ENCODE data around the gene ANO4. TPM values are rescaled to one million over a fixed set of nuclear protein-coding genes. Genes with fewer than 3 reads are reported as not detected.

The ANO4 gene
- total and polyA plus RNA-seq, 2 of the 8 experiments (the other 6 are each of a cell fraction or from before 2014, with no cell fraction given): 1.1 to 3.4 TPM

DNA sequence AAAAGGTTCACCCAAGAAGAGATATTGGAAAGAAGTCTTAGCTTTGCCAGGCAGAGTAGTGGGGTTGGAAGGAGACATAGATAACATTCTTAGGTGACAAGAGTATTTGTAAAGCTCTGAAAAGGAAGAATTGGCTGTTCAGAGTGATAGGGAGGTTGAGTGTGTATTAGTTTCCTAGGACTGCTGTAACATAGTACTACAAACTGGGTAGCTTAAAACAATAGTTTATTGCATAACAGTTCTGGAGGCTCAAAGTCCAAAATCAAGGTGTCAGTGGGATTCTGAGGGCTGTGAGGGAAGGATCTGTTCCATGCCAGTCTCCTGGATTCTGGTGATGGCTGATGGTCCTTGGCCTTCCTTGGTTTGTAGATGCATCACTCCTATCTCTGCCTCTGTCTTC is 258.6 kb downstream of the ANO4 start:
- no peak overlapping the region for H3K18ac ChIP-seq (ENCODE audit: extremely low read depth, low read length)
- H2AFZ ChIP-seq (ENCODE audit: low read length): no peak overlapping the region
- no peak overlapping the region for H2BK12ac ChIP-seq (ENCODE audit: low read depth, low read length)
- H3K4me3 ChIP-seq (ENCODE audit: extremely low read depth in 1 of 4, insufficient read depth in 2 of 4, low read depth in 3 of 4, low read length in 4 of 4): no peak overlapping the region
- FAIRE-seq (no peak), DNase-seq (ENCODE audit: low read depth in 1 of 2, low spot score in 2 of 2) (no peak)
- no peaks in the 10 kb centered on the region for H3K4me1 ChIP-seq (replicated peaks in 1 of 4; ENCODE audit: control insufficient read depth in 3 of 4, insufficient read depth in 4 of 4, low read length in 3 of 4)
- H3K23me2 ChIP-seq (ENCODE audit: low read depth, low read length): peaks cover 2% of the 10 kb centered on the region; the same call in 1 of the 2 replicates
- H3K79me1 ChIP-seq (ENCODE audit: low read depth, low read length): no peaks in the 10 kb centered on the region
- no peak overlapping the region for H2BK20ac ChIP-seq (ENCODE audit: low read length)
- no peak overlapping the region for H3K9ac ChIP-seq (replicated peaks in 1 of 4; ENCODE audit: extremely low read depth in 1 of 4, low read depth in 3 of 4, low read length in 3 of 4)
- ChIA-PET POLR2A (ENCODE audit: partially characterized antibody) (no interaction called here), CTCF (ENCODE audit: partially characterized antibody) (interaction anchor here (1.5 kb wide), 1 partner anchor 14 kb away, joined by 5 read pairs; no protein-coding TSS in a partner anchor)
- H3K14ac ChIP-seq (ENCODE audit: insufficient read length): no peak overlapping the region
- no peak overlapping the region for H4K8ac ChIP-seq (ENCODE audit: extremely low read depth, insufficient read depth, low read length)
- no peak overlapping the region for H2BK120ac ChIP-seq (replicated peaks; ENCODE audit: low read depth, low read length)
- no peaks in the 10 kb centered on the region for H3K79me2 ChIP-seq (ENCODE audit: control insufficient read depth in 1 of 2, insufficient read depth in 2 of 2, low read length in 2 of 2)
- no peaks in the 10 kb centered on the region for H3K9me3 ChIP-seq (ENCODE audit: insufficient read depth in 2 of 2, low read depth in 1 of 2, low read length in 1 of 2)
- H4K20me1 ChIP-seq (replicated peaks in 1 of 2; ENCODE audit: control insufficient read depth in 1 of 2, insufficient read depth in 2 of 2, low read length in 2 of 2): no peaks in the 10 kb centered on the region
- H3K36me3 ChIP-seq (ENCODE audit: control insufficient read depth in 2 of 4, insufficient read depth in 4 of 4, low read length in 3 of 4): no peaks in the 10 kb centered on the region
- H2AK5ac ChIP-seq (ENCODE audit: low read depth, low read length): no peak overlapping the region
- H3K27ac ChIP-seq (ENCODE audit: low read depth, low read length): no peak overlapping the region
- H4K5ac ChIP-seq (ENCODE audit: insufficient read length, low read depth, low read length): no peak overlapping the region
- H3K56ac ChIP-seq (replicated peaks; ENCODE audit: insufficient read length, low read depth, low read length): no peak overlapping the region
- H2BK5ac ChIP-seq (ENCODE audit: low read depth, low read length): no peak overlapping the region
- no peaks in the 10 kb centered on the region for H3K27me3 ChIP-seq (replicated peaks in 1 of 4; ENCODE audit: control insufficient read depth in 3 of 4, extremely low read depth in 1 of 4, insufficient read depth in 3 of 4, low read length in 3 of 4)
- H4K91ac ChIP-seq (replicated peaks; ENCODE audit: insufficient read length, low read length): no peak overlapping the region
- no peak overlapping the region for H2BK15ac ChIP-seq (ENCODE audit: low read length)
- H3K4me2 ChIP-seq (ENCODE audit: insufficient read depth in 1 of 2, low read depth in 2 of 2, low read length in 2 of 2): no peak overlapping the region
- no peak overlapping the region for H3K4ac ChIP-seq (replicated peaks; ENCODE audit: insufficient read length, low read depth, low read length)
- no peak overlapping the region for H3K23ac ChIP-seq (ENCODE audit: insufficient read length)
- TF ChIP-seq, protein P1, sequence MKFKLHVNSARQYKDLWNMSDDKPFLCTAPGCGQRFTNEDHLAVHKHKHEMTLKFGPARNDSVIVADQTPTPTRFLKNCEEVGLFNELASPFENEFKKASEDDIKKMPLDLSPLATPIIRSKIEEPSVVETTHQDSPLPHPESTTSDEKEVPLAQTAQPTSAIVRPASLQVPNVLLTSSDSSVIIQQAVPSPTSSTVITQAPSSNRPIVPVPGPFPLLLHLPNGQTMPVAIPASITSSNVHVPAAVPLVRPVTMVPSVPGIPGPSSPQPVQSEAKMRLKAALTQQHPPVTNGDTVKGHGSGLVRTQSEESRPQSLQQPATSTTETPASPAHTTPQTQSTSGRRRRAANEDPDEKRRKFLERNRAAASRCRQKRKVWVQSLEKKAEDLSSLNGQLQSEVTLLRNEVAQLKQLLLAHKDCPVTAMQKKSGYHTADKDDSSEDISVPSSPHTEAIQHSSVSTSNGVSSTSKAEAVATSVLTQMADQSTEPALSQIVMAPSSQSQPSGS (IDR thresholded peaks at IDR 0.05; ENCODE audit: low read length): no peak
- TF ChIP-seq EGR1 (IDR thresholded peaks at IDR 0.05; ENCODE audit: borderline replicate concordance, low read depth, low read length) (no peak), TCF12 (IDR thresholded peaks at IDR 0.05; ENCODE audit: low read depth, low read length) (no peak), E2F6 (IDR thresholded peaks at IDR 0.05) (no peak), SRF (IDR thresholded peaks at IDR 0.05; ENCODE audit: low read depth, low read length) (no peak), CTCF (IDR thresholded peaks at IDR 0.05; ENCODE audit: control extremely low read depth in 1 of 3, insufficient read depth in 1 of 3, low read depth in 1 of 3, low read length in 3 of 3) (no peak), POLR2A (IDR thresholded peaks at IDR 0.05; ENCODE audit: control extremely low read depth in 1 of 2, low read depth in 2 of 2, low read length in 2 of 2) (no peak), RFX5 (IDR thresholded peaks at IDR 0.05; ENCODE audit: borderline replicate concordance, low read depth, low read length) (no peak), SIN3A (conservative IDR thresholded peaks at IDR 0.05 in 1 of 2, IDR thresholded peaks at IDR 0.05 in 1 of 2; ENCODE audit: low read depth in 1 of 2, low read length in 2 of 2) (no peak)
